NT2/D1 (cell line): Measurements from ENCODE around the gene PLEKHB1.

Experiments used
- SUZ12 ChIP-seq: IDR thresholded peaks from 2 replicates; pipeline ENCODE4 v1.6.1; 2011; ENCODE audit not compliant: insufficient read length, insufficient read depth; ENCODE audit errors: extremely low read depth
- YY1 ChIP-seq: IDR thresholded peaks from 2 replicates; pipeline ENCODE4 v1.6.1; 2011; ENCODE audit not compliant: insufficient read length, insufficient read depth
- ZNF274 ChIP-seq: IDR thresholded peaks from 2 replicates; pipeline ENCODE4 v1.6.1; 2011; ENCODE audit warnings: mild to moderate bottlenecking, low read depth, low read length

DNA sequence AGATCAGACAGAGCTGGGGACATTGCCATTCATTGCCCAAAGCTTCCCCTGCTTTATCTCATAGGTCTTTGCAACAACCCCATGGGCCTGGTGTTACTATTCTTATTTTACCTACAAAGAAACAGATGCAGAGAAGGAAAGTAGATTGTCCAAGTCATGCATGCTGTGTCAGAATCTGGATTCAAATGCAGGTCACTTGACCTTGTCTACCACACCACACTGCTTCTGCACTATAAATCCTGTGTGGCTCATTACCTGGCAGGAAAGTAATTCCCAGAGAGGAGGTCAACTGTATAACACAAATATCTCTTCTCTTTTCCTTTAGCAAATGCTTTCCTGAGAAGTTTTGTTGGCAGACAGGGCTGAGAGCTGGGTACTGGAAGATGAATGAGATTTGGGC lies 18.5 kb downstream of the PLEKHB1 start:
- TF ChIP-seq YY1, result no peak
- TF ChIP-seq ZNF274, result no peak
- TF ChIP-seq SUZ12, result no peak
